ENCODE data around the gene CD81.

GRCh38 chr11:2426826-2427521 is 49.9 kb downstream of the CD81 start:
- TF ChIP-seq CTCF (IDR thresholded peaks at IDR 0.05): no peak
- no peak for TF ChIP-seq ZFX (IDR thresholded peaks at IDR 0.05; ENCODE audit: borderline replicate concordance)

Measured in 22Rv1 (cell line).